NB4 (cell line): Measurements from ENCODE around the gene CAMK4.

Experiments
- CTCF ChIP-seq: IDR thresholded peaks from one replicate; pipeline ENCODE4 v1.5.1; 2012; ENCODE audit warnings: low read depth, low read length
- MAX ChIP-seq: IDR thresholded peaks from 2 replicates; pipeline ENCODE4 v1.6.1; 2011; ENCODE audit warnings: low read depth, low read length
- MYC ChIP-seq: IDR thresholded peaks from 2 replicates; pipeline ENCODE4 v1.6.1; 2011; ENCODE audit warnings: low read depth, low read length
- POLR2A ChIP-seq: IDR thresholded peaks from 2 replicates; pipeline ENCODE4 v1.6.1; 2011; ENCODE audit warnings: mild to moderate bottlenecking; ENCODE audit not compliant: insufficient read length; ENCODE audit errors: extremely low read depth

- TF ChIP-seq CTCF (no peak), POLR2A (no peak), MYC (no peak), MAX (no peak)
Observed at GRCh38 chr5:111384220-111384619, 160.0 kb downstream of the CAMK4 start.
